IMR-90 (cell line): Measurements from ENCODE around the gene KBTBD13. TPM values are rescaled to one million over a fixed set of nuclear protein-coding genes. Genes with fewer than 3 reads are reported as not detected.
A peak's percentile ranks its signal among the peaks of the same experiment; 100 is the strongest.

Experiments used
- ATAC-seq: fragments of 200-7000 bp; cut with Tn5 transposase; 2 replicates; pipeline ENCODE4 v1.9.1; 2020; ENCODE audit warnings: low read depth, mild to moderate bottlenecking, moderate library complexity
- BruUV-seq: library from RNA; stranded (reverse); fragments of 400-500 nt; replicated peaks from 2 replicates; lab custom pipeline; 2021; lab: Mats Ljungman, UMichigan
- CTCF ChIA-PET: fragments of 300-600 bp; formaldehyde crosslinking; extraction: SDS; loops from one replicate; lab custom pipeline; 2021; ENCODE audit warnings: antibody characterized with exemption; lab: Yijun Ruan, JAX
- POLR2A ChIA-PET: fragments of 300-600 bp; sonication (Branson Sonifier 250); formaldehyde crosslinking; loops from one replicate; lab custom pipeline; 2022; ENCODE audit warnings: antibody characterized with exemption; ENCODE audit not compliant: unreplicated experiment; lab: Charles Lee
- DNase-seq: peaks from one replicate; pipeline ENCODE4 v3.0.0; 2013
- H2AFZ ChIP-seq: replicated peaks from 2 replicates; pipeline ENCODE3; 2013; ENCODE audit warnings: low read length, mild to moderate bottlenecking; ENCODE audit not compliant: poor library complexity
- H2AK5ac ChIP-seq: 2 replicates; pipeline ENCODE4 v1.6.1; 2013; ENCODE audit warnings: low read depth, low read length, inconsistent platforms
- H2AK9ac ChIP-seq: replicated peaks from 2 replicates; pipeline ENCODE3; 2013; ENCODE audit warnings: mild to moderate bottlenecking, low read depth, low read length, moderate library complexity; ENCODE audit not compliant: poor library complexity
- H2BK120ac ChIP-seq: 2 replicates; pipeline ENCODE4 v1.6.1; 2013; ENCODE audit warnings: low read depth, low read length, inconsistent platforms
- H2BK15ac ChIP-seq: 3 replicates; pipeline ENCODE4 v1.6.1; 2013; ENCODE audit warnings: low read depth, low read length, inconsistent platforms
- H2BK20ac ChIP-seq: 2 replicates; pipeline ENCODE4 v1.6.1; 2013; ENCODE audit warnings: low read depth, mild to moderate bottlenecking, inconsistent platforms, low read length, moderate library complexity
- H2BK5ac ChIP-seq: 2 replicates; pipeline ENCODE4 v1.6.1; 2013; ENCODE audit warnings: mild to moderate bottlenecking, low read depth, low read length, inconsistent platforms; ENCODE audit not compliant: poor library complexity, severe bottlenecking
- H3K14ac ChIP-seq: replicated peaks from 2 replicates; pipeline ENCODE4 v1.6.1; 2013; ENCODE audit warnings: low read depth, low read length, inconsistent platforms
- H3K18ac ChIP-seq: 2 replicates; pipeline ENCODE4 v1.6.1; 2013; ENCODE audit warnings: low read depth, low read length, control low read depth
- H3K23ac ChIP-seq: 2 replicates; pipeline ENCODE4 v1.6.1; 2013; ENCODE audit warnings: low read depth, low read length, inconsistent platforms
- H3K27ac ChIP-seq: 2 replicates; pipeline ENCODE4 v1.5.1; 2013; ENCODE audit warnings: mild to moderate bottlenecking, control low read depth, low read length; ENCODE audit not compliant: insufficient read depth
- H3K27me3 ChIP-seq: 2 replicates; pipeline ENCODE4 v1.6.1; 2013; ENCODE audit warnings: low read length; ENCODE audit not compliant: control insufficient read depth, insufficient read depth
- H3K36me3 ChIP-seq: 2 replicates; pipeline ENCODE4 v1.6.1; 2013; ENCODE audit warnings: low read length, mixed read lengths; ENCODE audit not compliant: control insufficient read depth, insufficient read depth
- H3K4ac ChIP-seq: 2 replicates; pipeline ENCODE4 v1.6.1; 2013; ENCODE audit warnings: low read depth, low read length, inconsistent platforms
- H3K4me1 ChIP-seq: 2 replicates; pipeline ENCODE4 v1.6.1; 2013; ENCODE audit warnings: low read length, mixed read lengths; ENCODE audit not compliant: control insufficient read depth, insufficient read depth
- H3K4me2 ChIP-seq: 2 replicates; pipeline ENCODE4 v1.6.1; 2013; ENCODE audit warnings: low read depth, mild to moderate bottlenecking, control low read depth, low read length, moderate library complexity
- H3K4me3 ChIP-seq: 2 replicates; pipeline ENCODE4 v1.5.1; 2013; ENCODE audit warnings: low read depth, mild to moderate bottlenecking, control low read depth, low read length, moderate library complexity; ENCODE audit not compliant: insufficient read depth
- H3K56ac ChIP-seq: 2 replicates; pipeline ENCODE4 v1.6.1; 2013; ENCODE audit warnings: low read length, inconsistent platforms; ENCODE audit not compliant: insufficient read depth; ENCODE audit errors: extremely low read depth
- H3K79me1 ChIP-seq, 2 experiments: 2 replicates each; pipeline ENCODE4 v1.6.1; 2013; ENCODE audit warnings: low read length in 2 of 2, inconsistent platforms in 1 of 2, low read depth in 1 of 2
- H3K9ac ChIP-seq: 2 replicates; pipeline ENCODE4 v1.6.1; 2013; ENCODE audit warnings: low read depth, low read length, control low read depth
- H3K9me1 ChIP-seq: 2 replicates; pipeline ENCODE4 v1.6.1; 2013; ENCODE audit warnings: low read length, inconsistent platforms; ENCODE audit not compliant: insufficient read depth
- H3K9me3 ChIP-seq: 2 replicates; pipeline ENCODE4 v1.6.1; 2013; ENCODE audit warnings: low read length; ENCODE audit not compliant: control insufficient read depth, insufficient read depth
- H4K20me1 ChIP-seq: 2 replicates; pipeline ENCODE4 v1.6.1; 2013; ENCODE audit warnings: low read length, inconsistent platforms; ENCODE audit not compliant: insufficient read depth
- H4K5ac ChIP-seq: 2 replicates; pipeline ENCODE4 v1.6.1; 2013; ENCODE audit warnings: mild to moderate bottlenecking, low read depth, low read length, control low read depth
- H4K8ac ChIP-seq, 2 experiments: 2 replicates each; pipeline ENCODE4 v1.6.1; 2013; ENCODE audit warnings: low read depth in 2 of 2, low read length in 2 of 2, control low read depth in 1 of 2, inconsistent platforms in 1 of 2
- H4K91ac ChIP-seq: 2 replicates; pipeline ENCODE4 v1.6.1; 2013; ENCODE audit warnings: low read depth, low read length, inconsistent platforms; ENCODE audit not compliant: insufficient read depth
- BHLHE40 ChIP-seq: fragments of 150-350 bp; IDR thresholded peaks from 2 replicates; pipeline ENCODE4 v1.6.1; 2016; ENCODE audit warnings: mild to moderate bottlenecking, low read depth, low read length
- CEBPB ChIP-seq: IDR thresholded peaks from 2 replicates; pipeline ENCODE4 v1.6.1; 2012; ENCODE audit warnings: low read depth, low read length, improper control_type of control experiment
- CHD1 ChIP-seq: IDR thresholded peaks from 2 replicates; pipeline ENCODE4 v1.6.1; 2012; ENCODE audit warnings: low read depth, low read length, improper control_type of control experiment
- CTCF ChIP-seq: conservative IDR thresholded peaks from 2 replicates; pipeline ENCODE4 v1.5.1; 2012; ENCODE audit warnings: mild to moderate bottlenecking, low read depth, low read length, improper control_type of control experiment
- FOS ChIP-seq: fragments of 150-350 bp; IDR thresholded peaks from 2 replicates; pipeline ENCODE4 v1.6.1; 2016; ENCODE audit warnings: low read depth, low read length
- MAFK ChIP-seq: IDR thresholded peaks from 2 replicates; pipeline ENCODE4 v1.6.1; 2012; ENCODE audit warnings: low read depth, low read length, improper control_type of control experiment
- MAZ ChIP-seq: IDR thresholded peaks from 2 replicates; pipeline ENCODE4 v1.6.1; 2012; ENCODE audit warnings: low read depth, mild to moderate bottlenecking, low read length, improper control_type of control experiment, moderate library complexity, borderline replicate concordance
- MXI1 ChIP-seq: IDR thresholded peaks from 2 replicates; pipeline ENCODE4 v1.6.1; 2012; ENCODE audit warnings: low read depth, mild to moderate bottlenecking, low read length, moderate library complexity, borderline replicate concordance
- NFE2L2 ChIP-seq: fragments of 150-350 bp; IDR thresholded peaks from 2 replicates; pipeline ENCODE4 v1.6.1; 2016; ENCODE audit warnings: low read depth, mild to moderate bottlenecking, low read length
- POLR2A ChIP-seq: IDR thresholded peaks from 2 replicates; pipeline ENCODE4 v1.6.1; 2012; ENCODE audit warnings: mild to moderate bottlenecking, low read depth, low read length
- RAD21 ChIP-seq: IDR thresholded peaks from 2 replicates; pipeline ENCODE4 v1.6.1; 2012; ENCODE audit warnings: low read length, improper control_type of control experiment
- RCOR1 ChIP-seq: IDR thresholded peaks from 2 replicates; pipeline ENCODE4 v1.6.1; 2012; ENCODE audit warnings: mild to moderate bottlenecking, low read length, improper control_type of control experiment; ENCODE audit not compliant: insufficient replicate concordance
- RFX5 ChIP-seq: IDR thresholded peaks from 2 replicates; pipeline ENCODE4 v1.8.0; 2012; ENCODE audit warnings: low read depth, mild to moderate bottlenecking, low read length, moderate library complexity
- SMC3 ChIP-seq: fragments of 150-350 bp; IDR thresholded peaks from 2 replicates; pipeline ENCODE4 v1.6.1; 2016; ENCODE audit warnings: low read depth, mild to moderate bottlenecking, antibody characterized with exemption, low read length, moderate library complexity
- USF2 ChIP-seq: fragments of 150-350 bp; IDR thresholded peaks from 2 replicates; pipeline ENCODE4 v1.6.1; 2017; ENCODE audit warnings: mild to moderate bottlenecking, antibody characterized with exemption, low read length, low read depth
- WGBS, 2 experiments: methylation state at CpG; one replicate each; pipeline versions ENCODE4 v1.1.5 to v1.1.7; 2013; ENCODE audit warnings: missing lambda C conversion rate in 2 of 2; ENCODE audit not compliant: insufficient read length in 1 of 2; ENCODE audit errors: extremely low coverage in 2 of 2; 5-methylcytosine and 5-hydroxymethylcytosine counted together
- dilution Hi-C: fragments of 300-500 bp; cut with HindIII; formaldehyde crosslinking; loops from one replicate; pipeline ENCODE4 v1.14.3; 2018; ENCODE audit warnings: low sequenced_read_pairs; ENCODE audit not compliant: unreplicated experiment
- in situ Hi-C: fragments of 300-500 bp; cut with MboI; formaldehyde crosslinking; loops from 3 replicates; pipeline ENCODE4 v1.14.3; 2019; ENCODE audit warnings: low sequenced_read_pairs, inconsistent platforms, mixed read lengths
- intact Hi-C: fragments of 100-400 bp; cut with micrococcal nuclease; formaldehyde crosslinking; loops from 2 replicates; pipeline ENCODE4 v1.10.0; 2022
- polyA plus RNA-seq, 3 experiments: library from polyadenylated mRNA; depleted of rRNA; stranded (reverse); fragments of >200 nt; gene quantifications; 2 replicates each; pipeline ENCODE4 v1.2.3, GENCODE V29; 2012; ENCODE audit warnings: low replicate concordance in 1 of 3
- total RNA-seq: library from RNA; depleted of rRNA; stranded (reverse); fragments of >200 nt; gene quantifications from 2 replicates; pipeline ENCODE4 v1.2.3, GENCODE V29; 2012

KBTBD13 gene
- total and polyA plus RNA-seq, 2 of the 4 experiments (the other 2 are of a cell fraction), result not detected

GRCh38 chr15:65048241-65048640, 28.3 kb upstream of the KBTBD13 start:
- Histone ChIP-seq H2BK5ac (no peak overlapping the region), H2BK120ac (peak overlapping the region; percentile 14; the same call in 1 of the 2 replicates), H3K56ac (no peak overlapping the region), H2BK20ac (peak overlapping the region; percentile 26; the same call in 1 of the 2 replicates), H3K23ac (peak overlapping the region; percentile 31; the same call in 1 of the 2 replicates), H4K5ac (no peak overlapping the region), H3K9me3 (no peaks in the 10 kb centered on the region), H3K9me1 (peaks cover 26% of the 10 kb centered on the region), H3K36me3 (no peaks in the 10 kb centered on the region), H3K4me2 (no peak overlapping the region), H3K4me3 (no peak overlapping the region), H3K4me1 (peaks cover 28% of the 10 kb centered on the region), H3K9ac (no peak overlapping the region), H3K14ac (no peak overlapping the region), H2BK15ac (peak overlapping the region; percentile 79; the same call in 1 of the 3 replicates), H4K91ac (peak overlapping the region; percentile 69; the same call in 1 of the 2 replicates), H3K4ac (no peak overlapping the region), H2AK9ac (no peak overlapping the region), H4K20me1 (no peaks in the 10 kb centered on the region), H2AFZ (no peak overlapping the region), H3K27ac (no peak overlapping the region), H3K27me3 (no peaks in the 10 kb centered on the region), H2AK5ac (no peak overlapping the region), H3K18ac (no peak overlapping the region), H3K79me1 (no peaks in the 10 kb centered on the region; a peak in 1 of 4 replicates), H4K8ac (peak overlapping the region in 1 of 2 experiments; percentile 43; a peak in 1 of 4 replicates)
- TF ChIP-seq CTCF, result no peak
- TF ChIP-seq POLR2A, result no peak
- TF ChIP-seq CHD1, result no peak
- no peak for TF ChIP-seq SMC3
- TF ChIP-seq RAD21, result no peak
- no peak for TF ChIP-seq RFX5
- TF ChIP-seq BHLHE40, result no peak
- TF ChIP-seq MAFK, result no peak
- no peak for TF ChIP-seq MAZ
- no peak for TF ChIP-seq RCOR1
- no peak for TF ChIP-seq NFE2L2
- no peak for TF ChIP-seq USF2
- no peak for TF ChIP-seq FOS
- no peak for TF ChIP-seq MXI1
- no peak for TF ChIP-seq CEBPB
- CTCF ChIA-PET, result interaction anchor here (0.7 to 1.0 kb wide), 3 partner anchors 34 to 53 kb away, joined by 3 to 7 read pairs (median 5); no protein-coding TSS in a partner anchor
- WGBS, 2 experiments, result no CpG with 5 or more reads among the region's 2 CpGs
- POLR2A ChIA-PET, result no interaction called here
- in situ Hi-C loops (no loop called here), intact Hi-C loops (no loop called here), dilution Hi-C loops (no loop called here)
- no TSS peak for BruUV-seq
- ATAC-seq (no peak), DNase-seq (no peak)
